Endothelial cell of umbilical vein (primary cell): ENCODE results near the gene MYO16.

Source experiments
- EZH2 ChIP-seq: IDR thresholded peaks from 2 replicates; pipeline ENCODE4 v1.6.1; 2012; ENCODE audit warnings: borderline replicate concordance, low read depth, mild to moderate bottlenecking, moderate library complexity, low read length, inconsistent platforms; ENCODE audit not compliant: severe bottlenecking
- GATA2 ChIP-seq: IDR thresholded peaks from 2 replicates; pipeline ENCODE4 v1.7.0; 2011; ENCODE audit warnings: low read depth, mild to moderate bottlenecking, moderate library complexity, mixed read lengths, low read length; ENCODE audit not compliant: insufficient read length, insufficient read depth
- JUN ChIP-seq: IDR thresholded peaks from 2 replicates; pipeline ENCODE4 v1.6.1; 2011; ENCODE audit warnings: borderline replicate concordance, low read depth; ENCODE audit not compliant: insufficient read length, insufficient read depth
- POLR2A ChIP-seq: IDR thresholded peaks from 2 replicates; pipeline ENCODE4 v1.6.1; 2012; ENCODE audit warnings: low read depth, mild to moderate bottlenecking, control low read depth, low read length
- POLR2AphosphoS5 ChIP-seq: IDR thresholded peaks from 2 replicates; pipeline ENCODE4 v1.6.1; 2012; ENCODE audit warnings: low read depth, mild to moderate bottlenecking, control low read depth, low read length, moderate library complexity; ENCODE audit not compliant: insufficient read depth
- TF ChIP-seq, protein P1 (sequence below), 2 donors: IDR thresholded peaks; 1 replicate in 1 of 2; 2 replicates in 1 of 2; pipeline ENCODE4 v1.5.1; 2011; ENCODE audit warnings: low read length in 2 of 2, mild to moderate bottlenecking in 2 of 2, moderate library complexity in 2 of 2, control low read depth in 1 of 2, inconsistent platforms in 1 of 2, low read depth in 1 of 2; ENCODE audit not compliant: insufficient read depth in 1 of 2; ENCODE audit errors: extremely low read depth in 1 of 2
- TF ChIP-seq, protein P2 (sequence below): IDR thresholded peaks from 2 replicates; pipeline ENCODE4 v1.6.1; 2011; ENCODE audit not compliant: insufficient read depth, insufficient read length

DNA sequence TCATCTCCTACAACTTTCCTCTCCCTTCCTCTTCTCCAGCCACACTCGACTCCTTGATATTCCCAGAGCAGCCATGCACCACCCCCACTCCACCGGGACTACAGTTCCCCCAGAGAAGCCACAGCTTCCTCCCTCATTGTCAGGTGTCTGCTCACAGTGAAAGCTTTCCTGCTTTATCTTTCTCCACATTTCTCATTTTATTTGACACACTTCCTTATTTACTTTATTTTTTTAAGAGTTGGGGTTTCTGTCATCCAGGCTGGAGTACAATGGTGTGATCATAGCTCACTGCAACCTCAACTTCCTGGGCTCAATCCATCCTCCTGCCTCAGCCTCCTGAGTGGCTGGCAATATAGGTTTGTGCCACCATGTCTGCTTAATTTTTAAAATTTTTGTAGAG, 464.6 kb downstream of the MYO16 start:
- TF ChIP-seq POLR2A (no peak), EZH2 (no peak), GATA2 (no peak), POLR2AphosphoS5 (no peak), JUN (no peak)
- TF ChIP-seq, protein P1, sequence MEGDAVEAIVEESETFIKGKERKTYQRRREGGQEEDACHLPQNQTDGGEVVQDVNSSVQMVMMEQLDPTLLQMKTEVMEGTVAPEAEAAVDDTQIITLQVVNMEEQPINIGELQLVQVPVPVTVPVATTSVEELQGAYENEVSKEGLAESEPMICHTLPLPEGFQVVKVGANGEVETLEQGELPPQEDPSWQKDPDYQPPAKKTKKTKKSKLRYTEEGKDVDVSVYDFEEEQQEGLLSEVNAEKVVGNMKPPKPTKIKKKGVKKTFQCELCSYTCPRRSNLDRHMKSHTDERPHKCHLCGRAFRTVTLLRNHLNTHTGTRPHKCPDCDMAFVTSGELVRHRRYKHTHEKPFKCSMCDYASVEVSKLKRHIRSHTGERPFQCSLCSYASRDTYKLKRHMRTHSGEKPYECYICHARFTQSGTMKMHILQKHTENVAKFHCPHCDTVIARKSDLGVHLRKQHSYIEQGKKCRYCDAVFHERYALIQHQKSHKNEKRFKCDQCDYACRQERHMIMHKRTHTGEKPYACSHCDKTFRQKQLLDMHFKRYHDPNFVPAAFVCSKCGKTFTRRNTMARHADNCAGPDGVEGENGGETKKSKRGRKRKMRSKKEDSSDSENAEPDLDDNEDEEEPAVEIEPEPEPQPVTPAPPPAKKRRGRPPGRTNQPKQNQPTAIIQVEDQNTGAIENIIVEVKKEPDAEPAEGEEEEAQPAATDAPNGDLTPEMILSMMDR (IDR thresholded peaks at IDR 0.05; ENCODE audit: extremely low read depth in 1 of 2, insufficient read depth in 1 of 2, low read depth in 1 of 2, low read length in 2 of 2), result no peak
- TF ChIP-seq, protein P2, sequence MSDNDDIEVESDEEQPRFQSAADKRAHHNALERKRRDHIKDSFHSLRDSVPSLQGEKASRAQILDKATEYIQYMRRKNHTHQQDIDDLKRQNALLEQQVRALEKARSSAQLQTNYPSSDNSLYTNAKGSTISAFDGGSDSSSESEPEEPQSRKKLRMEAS, result no peak
